Peyer's patch (tissue), 4 donors: Measurements from ENCODE around the gene PHF8.

Experiments used
- POLR2A ChIP-seq, 2 donors: fragments of 450-650 bp; IDR thresholded peaks; one replicate each; pipeline ENCODE4 v1.5.1; 2017; ENCODE audit warnings: antibody characterized with exemption in 2 of 2, mild to moderate bottlenecking in 2 of 2, moderate library complexity in 2 of 2
- TF ChIP-seq, protein P1 (sequence below), 6 experiments: fragments of 450-650 bp in 4 of 6; fragments of 200-600 bp in 2 of 6; sonication (generic) in 1 of 6; IDR thresholded peaks; one replicate each; pipeline ENCODE4 v1.5.1; 2017 to 2019; ENCODE audit warnings: antibody characterized with exemption in 6 of 6, mild to moderate bottlenecking in 3 of 6, moderate library complexity in 1 of 6

- TF ChIP-seq, protein P1, sequence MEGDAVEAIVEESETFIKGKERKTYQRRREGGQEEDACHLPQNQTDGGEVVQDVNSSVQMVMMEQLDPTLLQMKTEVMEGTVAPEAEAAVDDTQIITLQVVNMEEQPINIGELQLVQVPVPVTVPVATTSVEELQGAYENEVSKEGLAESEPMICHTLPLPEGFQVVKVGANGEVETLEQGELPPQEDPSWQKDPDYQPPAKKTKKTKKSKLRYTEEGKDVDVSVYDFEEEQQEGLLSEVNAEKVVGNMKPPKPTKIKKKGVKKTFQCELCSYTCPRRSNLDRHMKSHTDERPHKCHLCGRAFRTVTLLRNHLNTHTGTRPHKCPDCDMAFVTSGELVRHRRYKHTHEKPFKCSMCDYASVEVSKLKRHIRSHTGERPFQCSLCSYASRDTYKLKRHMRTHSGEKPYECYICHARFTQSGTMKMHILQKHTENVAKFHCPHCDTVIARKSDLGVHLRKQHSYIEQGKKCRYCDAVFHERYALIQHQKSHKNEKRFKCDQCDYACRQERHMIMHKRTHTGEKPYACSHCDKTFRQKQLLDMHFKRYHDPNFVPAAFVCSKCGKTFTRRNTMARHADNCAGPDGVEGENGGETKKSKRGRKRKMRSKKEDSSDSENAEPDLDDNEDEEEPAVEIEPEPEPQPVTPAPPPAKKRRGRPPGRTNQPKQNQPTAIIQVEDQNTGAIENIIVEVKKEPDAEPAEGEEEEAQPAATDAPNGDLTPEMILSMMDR (IDR thresholded peaks at IDR 0.05): no peak
- no peak for TF ChIP-seq POLR2A (IDR thresholded peaks at IDR 0.05)
Observed at GRCh38 chrX:54085666-54086065, 41.4 kb upstream of the PHF8 start.
